Muscle of back (tissue), 11 donors: ENCODE data around the gene SCARF2. TPM values are rescaled to one million over a fixed set of nuclear protein-coding genes. Genes with fewer than 3 reads are reported as not detected.
"Not testable (repeated sequence)": the region's sequence is repeated elsewhere in the genome, so short reads cannot be mapped to it uniquely, and the experiment has no call there.

Source experiments
- DNase-seq, 3 donors: peaks; one replicate each; pipeline versions ENCODE4 v3.0.0 to v3.0.0-alpha.2; 2013
- polyA plus RNA-seq, 10 donors: library from polyadenylated mRNA; unstranded; fragments of 120-200 nt; gene quantifications; one replicate each; pipeline ENCODE4 v1.2.1, GENCODE V29; 2013; ENCODE audit not compliant: insufficient read length in 10 of 10

The SCARF2 gene
- polyA plus RNA-seq, 10 donors = 9.5 to 21.0 (median 14.5) TPM

DNA sequence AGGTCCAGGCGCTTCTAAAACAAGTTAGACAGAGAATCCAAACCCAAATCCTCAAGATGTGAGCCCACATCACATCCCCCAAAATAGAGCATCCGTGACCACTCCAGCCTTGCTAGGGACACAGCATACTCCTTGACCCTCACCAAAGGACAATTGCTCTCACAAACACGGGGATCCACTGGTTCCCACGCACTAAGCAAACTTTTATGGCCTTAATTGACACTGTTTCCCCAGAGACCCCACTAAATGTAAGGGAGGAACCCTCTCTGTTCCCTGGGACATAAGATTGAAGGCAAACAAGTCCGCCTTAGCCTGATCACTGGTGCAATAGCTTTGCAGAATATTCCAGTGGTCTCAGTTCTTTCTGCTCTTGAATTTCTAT is 23.6 kb downstream of the SCARF2 start:
- no peak for DNase-seq

DNA sequence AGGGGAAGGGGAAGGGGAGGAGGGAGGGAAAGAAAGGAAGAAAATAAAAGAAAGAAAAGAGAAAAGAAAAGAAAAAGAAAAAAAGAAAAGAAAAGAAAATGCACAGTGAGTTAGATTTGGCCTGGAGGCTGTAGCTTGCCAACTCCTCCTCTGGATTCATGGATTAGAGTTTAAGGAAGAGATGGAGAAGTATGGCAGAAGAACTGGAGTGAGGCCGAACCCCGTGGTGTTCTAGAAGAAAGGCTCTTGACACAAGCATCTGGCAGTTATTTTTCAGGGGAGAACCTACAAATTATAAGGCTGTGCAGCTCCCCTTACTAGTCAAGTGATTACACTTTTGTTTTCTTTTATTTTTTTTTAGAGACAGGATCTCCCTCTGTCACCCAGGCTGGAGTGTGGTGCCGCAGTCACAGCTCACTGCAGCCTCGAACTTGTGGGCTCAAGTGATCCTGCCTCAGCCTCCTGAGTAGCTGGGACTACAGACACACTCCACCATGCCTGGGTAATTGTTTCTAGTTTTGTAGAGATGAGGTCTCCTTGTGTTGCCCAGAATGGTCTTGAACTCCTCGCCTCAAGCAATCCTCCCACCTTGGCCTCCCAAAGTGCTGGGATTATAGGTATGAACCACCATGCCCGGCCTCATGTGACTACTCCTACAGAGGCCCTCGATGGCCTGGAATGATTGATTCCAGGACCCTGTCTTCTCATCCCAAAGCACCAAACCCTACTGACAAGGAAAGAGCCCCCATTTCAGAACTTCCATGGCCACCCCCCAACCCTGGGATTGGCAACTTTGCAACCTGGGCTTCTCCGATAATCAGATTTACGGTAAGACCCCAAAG is 24.2 kb downstream of the SCARF2 start:
- no peak for DNase-seq

DNA sequence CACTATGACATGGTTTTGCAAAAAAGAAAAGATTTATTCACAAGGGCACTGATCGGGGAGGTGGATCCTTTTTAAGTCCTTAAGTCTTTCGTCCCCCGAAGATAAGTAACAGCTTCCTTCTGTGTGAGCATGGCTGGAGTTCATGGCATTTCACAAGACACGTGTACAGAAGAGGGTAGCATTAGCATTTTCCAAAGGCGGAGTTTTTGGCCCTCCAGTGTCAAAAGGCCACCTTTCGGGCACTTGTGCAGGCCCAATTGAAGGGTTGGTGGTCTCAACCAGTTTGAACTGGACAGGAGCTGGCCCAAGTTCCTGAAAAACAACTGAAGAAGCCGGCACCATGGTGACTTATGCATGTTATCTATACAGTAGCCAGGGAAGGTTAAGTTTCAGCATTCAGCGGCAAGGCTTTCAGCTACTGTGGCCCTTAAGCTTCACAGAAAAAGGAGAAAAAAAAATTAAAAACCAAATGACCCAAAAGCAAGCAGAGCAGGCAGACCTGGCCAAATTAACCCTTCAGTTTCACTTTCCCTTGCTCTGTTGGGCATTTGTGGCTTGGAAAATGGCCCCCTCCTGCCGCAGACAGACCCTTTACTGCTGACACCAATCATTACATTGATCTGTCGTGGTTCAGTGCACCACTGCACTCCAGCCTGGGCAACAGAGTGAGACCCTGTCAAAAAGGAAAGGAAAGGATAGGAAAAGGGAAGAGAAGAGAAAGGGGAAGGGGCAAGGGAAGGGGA is 25.0 kb downstream of the SCARF2 start:
- DNase-seq = no peak

DNA sequence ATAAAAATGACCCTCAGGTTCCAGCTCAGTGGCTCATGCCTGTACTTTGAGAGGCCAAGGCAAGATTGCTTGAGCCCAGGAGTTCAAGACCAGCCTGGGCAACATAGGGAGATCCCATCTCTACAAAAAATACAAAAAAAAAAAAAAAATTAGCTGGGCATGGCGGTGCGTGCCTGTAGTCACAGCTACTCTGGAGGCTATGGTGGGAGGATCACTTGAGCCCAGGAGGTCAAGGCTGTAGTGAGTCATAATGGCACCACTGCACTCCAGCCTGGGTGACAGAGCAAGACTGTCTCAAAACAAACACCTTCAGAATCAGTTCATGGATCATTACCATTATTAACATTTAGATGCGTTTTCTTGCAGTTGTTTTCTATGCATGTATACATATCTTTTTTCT is 28.2 kb downstream of the SCARF2 start:
- DNase-seq = not testable (repeated sequence)

DNA sequence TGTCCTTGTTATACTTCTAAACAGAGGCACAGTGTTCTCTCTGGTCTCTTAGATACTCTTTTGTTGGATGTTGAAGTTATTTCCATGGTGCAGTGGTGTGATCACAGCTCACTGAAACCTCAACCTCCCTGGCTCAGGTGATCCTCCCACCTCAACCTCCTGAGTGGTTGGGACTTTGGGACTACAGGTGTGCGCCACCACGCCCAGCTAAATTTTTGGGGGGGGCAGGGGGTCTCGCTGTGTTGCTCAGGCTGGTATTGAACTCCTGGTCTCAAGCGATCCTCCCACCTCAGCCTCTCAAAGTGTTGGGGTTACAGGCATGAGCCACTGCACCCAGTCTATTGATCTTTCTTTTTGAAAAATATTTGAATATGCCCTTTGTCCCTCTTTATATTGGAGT is 28.7 kb downstream of the SCARF2 start:
- DNase-seq = no peak

DNA sequence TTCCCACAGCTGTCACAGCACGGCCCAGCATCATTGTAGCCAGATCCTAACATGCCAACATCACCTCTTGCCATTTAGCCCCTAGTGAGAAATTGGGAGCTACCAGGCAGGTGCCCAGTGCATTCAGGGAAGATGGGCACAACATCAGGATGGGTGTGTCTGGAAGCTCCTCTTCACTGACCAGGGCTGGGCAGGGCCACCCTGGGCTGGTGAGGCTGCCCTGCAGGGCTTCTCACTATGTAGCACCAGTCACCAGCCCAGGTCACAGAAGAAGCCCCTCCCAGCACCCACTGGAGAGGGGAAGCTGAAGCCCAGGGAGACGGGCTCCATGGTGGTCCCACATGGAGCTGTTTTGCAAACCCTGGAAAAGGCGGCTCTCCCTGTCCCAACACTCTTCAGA is 29.8 kb downstream of the SCARF2 start:
- DNase-seq = no peak

DNA sequence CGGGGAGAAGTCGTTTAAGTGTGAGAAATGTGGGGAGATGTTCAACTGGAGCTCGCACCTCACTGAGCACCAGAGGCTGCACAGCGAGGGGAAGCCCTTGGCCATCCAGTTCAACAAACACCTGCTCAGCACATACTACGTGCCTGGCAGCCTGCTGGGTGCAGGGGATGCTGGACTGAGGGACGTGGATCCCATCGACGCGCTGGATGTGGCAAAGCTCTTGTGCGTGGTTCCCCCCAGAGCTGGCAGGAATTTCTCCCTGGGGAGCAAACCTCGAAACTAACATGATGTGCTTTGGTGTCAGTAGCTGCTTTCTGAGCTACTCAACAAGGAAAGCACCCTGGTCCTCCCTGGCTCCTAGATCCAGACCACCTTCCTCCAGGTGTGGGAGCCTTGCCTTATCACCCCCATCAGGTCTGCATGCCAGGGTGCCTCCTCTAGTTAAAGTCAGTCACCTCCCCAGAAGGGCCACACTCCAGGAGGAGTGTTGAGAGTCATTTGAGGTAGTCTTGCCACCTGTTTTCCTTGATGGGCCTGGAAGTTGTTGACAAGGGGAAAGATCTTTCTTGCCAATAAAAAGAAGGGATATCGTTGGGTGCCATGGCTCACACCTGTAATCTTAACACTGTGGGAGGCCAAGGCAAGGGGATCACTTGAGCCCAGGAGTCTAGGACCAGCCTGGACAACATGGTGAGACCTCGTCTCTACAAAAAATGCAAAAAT is 30.8 kb downstream of the SCARF2 start:
- DNase-seq = no peak

DNA sequence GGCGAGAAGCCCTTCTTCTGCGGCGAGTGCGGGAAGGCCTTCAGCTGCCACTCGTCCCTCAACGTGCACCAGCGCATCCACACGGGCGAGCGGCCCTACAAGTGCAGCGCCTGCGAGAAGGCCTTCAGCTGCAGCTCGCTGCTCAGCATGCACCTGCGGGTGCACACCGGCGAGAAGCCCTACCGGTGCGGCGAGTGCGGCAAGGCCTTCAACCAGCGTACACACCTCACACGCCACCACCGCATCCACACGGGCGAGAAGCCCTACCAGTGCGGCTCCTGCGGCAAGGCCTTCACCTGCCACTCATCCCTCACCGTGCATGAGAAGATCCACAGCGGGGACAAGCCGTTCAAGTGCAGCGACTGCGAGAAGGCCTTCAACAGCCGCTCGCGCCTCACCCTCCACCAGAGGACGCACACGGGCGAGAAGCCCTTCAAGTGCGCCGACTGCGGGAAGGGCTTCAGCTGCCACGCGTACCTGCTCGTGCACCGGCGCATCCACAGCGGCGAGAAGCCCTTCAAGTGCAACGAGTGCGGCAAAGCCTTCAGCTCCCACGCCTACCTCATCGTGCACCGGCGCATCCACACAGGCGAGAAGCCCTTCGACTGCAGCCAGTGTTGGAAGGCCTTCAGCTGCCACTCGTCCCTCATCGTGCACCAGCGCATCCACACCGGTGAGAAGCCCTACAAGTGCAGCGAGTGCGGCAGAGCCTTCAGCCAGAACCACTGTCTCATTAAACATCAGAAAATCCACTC is 31.5 kb downstream of the SCARF2 start:
- no peak for DNase-seq

DNA sequence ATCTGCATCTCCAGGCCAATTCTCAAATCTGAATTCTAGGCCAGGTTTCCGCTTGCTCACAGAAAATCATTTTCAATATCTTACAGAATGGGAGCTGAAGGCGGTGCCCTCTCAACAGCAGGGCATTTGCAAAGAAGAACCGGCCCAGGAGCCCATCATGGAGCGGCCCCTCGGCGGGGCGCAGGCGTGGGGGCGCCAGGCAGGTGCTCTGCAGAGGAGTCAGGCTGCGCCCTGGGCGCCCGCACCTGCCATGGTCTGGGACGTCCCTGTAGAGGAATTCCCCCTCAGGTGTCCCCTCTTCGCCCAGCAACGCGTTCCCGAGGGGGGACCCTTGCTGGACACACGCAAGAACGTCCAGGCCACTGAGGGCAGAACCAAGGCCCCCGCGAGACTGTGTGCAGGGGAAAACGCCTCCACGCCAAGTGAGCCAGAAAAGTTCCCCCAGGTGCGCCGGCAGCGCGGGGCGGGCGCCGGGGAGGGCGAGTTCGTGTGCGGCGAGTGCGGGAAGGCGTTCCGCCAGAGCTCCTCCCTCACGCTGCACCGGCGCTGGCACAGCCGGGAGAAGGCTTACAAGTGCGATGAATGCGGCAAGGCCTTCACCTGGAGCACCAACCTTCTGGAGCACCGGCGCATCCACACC is 32.2 kb downstream of the SCARF2 start:
- DNase-seq = no peak

DNA sequence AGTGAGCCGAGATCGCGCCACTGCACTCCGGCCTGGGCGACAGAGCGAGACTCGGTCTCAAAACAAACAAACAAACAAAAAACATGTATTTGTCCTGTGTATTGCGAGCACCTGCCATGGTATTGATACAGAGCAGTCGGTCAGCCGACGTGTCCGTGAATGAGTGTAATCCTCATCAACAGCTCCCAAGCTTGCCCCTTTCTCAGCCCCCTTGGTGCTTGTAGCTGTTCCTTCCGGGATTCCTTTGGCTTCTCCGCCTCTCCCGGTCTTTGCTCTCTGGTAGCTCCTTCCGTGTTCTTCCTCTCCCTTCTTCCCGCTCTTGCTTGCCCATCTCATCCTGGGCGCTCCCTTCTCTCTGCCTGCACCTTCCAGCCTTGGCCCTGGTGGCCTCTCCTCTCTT is 32.7 kb downstream of the SCARF2 start:
- no peak for DNase-seq

DNA sequence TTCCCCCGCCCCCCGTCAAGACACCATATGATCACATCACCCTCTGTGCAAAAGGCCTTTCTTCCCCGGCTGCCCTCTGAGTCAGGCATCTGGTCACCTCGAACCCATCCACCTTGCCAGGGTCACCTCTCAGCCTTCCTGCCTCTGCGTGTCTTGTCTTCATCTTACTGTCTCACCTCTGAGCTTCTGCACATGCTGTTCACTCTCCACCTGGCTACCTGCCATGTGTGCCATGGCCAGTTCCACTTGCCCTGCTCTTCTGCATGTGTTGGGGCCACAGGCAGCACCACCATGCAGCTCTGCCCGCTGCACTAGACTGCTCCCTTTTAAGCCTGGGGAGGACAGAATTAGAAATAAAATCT is 33.9 kb downstream of the SCARF2 start:
- DNase-seq = no peak

DNA sequence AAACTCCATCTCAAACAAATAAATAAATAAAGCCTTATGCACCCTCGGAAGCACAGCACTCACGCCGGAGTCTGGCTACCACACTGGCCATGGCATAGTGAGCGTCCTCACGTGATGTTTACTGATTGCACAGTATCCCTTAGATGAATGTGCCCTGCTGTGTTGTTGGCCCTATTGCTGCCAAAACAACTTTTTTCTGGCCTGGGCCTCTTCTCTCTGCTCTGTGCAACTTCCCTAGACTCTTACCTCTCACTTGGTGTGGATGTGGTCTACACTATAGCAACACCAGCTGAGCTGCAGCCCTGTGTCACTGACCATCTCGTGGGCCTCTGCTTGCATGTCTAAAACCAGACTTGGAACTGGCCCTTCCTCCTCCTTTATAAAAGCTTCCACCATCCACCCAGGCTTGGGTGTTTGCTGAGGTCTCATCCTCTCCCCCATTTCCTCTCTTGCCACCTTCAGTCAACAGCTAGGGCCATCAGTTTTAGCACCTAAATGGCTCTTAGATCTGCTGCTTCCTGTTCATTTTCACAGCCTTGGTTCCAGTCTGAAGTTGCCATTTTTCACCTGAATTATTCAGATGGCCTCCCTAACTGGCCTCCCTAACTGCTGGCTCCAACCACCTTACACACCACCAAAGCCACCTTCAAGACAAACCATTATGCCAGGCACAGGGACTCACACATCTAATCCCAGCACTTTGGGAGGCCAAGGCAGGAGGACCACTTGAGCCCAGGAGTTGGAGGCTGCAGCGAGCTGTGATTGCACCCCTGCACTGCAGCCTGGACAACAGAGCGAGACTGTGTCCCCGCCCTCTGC is 34.5 kb downstream of the SCARF2 start:
- no peak for DNase-seq

DNA sequence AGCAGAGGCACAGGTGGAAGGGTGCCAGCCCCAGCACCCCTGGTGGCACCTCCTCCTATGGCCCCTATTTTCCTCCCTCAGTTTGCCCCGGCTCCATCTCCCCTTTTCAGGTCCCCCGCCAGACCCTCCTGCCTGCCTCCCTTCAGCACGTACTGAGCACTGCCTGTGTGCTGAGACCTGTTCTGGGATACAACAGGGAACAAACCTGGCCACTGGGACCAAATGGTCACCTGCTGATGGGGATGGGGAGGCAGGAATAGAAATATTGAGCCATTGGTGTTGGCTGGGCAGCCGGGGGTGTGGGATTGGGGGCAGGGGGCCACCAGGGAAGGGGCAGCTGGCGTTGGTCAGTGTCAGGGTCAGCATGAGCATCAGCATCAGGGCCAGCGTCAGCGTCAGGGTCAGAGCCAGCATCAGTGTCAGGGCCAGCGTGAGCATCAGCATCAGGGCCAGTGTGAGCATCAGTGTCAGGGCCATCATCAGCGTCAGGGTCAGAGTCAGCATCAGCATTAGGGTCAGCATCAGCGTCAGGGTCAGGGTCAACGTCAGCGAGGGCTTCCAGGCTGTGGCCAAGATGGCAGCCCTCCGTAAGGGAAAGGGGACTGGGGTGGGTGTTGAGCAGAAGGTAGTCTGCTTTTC is 36.1 kb downstream of the SCARF2 start:
- DNase-seq = no peak

DNA sequence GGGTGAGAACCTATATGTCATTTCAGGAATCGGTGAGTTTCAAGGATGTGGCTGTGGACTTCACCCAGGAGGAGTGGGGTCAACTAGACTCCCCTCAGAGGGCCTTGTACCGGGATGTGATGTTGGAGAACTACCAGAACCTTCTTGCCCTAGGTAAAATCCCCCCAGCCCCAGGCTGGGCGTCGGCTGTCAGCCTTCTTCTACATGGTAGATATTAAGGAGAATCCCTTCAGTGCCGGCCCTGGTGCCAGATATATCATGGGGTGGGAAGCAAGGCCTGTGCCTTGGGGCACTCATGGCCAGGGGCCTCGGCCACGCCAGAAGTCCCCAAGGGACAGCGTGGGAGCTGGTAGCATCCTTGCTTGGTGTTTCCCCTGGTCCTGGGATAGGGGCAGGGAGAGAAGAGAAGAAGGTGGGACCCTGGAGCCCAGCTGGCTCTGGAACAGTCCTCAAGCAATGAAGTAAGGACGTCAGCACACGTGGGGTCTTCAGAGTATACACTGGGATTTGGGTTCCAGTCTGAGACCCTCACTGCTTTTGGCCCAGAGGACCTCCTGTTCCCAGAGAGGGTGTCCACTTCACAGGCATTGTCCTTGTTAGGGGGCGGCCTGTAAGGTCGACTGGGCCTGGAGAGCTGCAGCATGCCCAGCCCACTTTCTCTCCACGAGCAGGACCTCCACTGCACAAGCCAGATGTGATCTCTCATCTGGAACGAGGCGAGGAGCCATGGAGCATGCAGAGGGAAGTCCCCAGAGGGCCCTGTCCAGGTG is 36.8 kb downstream of the SCARF2 start:
- no peak for DNase-seq

DNA sequence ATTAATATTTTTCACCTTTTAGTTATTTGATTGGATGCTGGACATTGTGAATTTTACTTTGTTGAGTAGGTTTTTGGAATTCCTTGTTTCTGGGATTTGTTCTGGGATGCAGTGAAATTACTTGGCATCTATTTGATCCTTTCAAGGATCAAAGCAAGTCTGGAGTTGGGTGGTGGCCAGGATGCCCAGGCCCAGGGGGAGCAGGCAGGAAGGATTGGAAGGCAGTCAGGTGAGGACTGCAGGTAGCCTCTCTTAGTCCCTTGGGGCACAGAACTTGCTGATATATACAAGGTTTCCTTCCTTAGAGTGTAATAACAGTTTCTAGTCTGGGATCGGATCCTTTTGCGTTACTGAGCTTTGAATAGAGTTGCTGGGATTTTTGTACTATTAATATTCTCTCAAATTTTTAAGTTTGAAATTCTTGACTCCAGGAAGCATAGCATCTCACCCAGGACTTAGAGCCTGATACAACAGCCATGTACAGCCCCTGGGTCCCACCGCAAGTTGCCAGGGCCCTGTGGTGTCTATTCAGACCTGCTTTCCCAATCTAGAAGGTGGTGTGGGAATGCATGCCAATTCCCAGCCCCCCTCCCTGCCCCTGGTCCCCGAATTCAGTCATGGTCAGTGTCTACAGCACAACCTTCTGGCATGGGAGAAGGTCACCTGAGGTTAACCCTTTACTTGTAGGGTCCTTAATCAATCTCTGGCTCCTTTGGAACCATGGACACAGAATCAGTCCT is 37.6 kb downstream of the SCARF2 start:
- no peak for DNase-seq

DNA sequence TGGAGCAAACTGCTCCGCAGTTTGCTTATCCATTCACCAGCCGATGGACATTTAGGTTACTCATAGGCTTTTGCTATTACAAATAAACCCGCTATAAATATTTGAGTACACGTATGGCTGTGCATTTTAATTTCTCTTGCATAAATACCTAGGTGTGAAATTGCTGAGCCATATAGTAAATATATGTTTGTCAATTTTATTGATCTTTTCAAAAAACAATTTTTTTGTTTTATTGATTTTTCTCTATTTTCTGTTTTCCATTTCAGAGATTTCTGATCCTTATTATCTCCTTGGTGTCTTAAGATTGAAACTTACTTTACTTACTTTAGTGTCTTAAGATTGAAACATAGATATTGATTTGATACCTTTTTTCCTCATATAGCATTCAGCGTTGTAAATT is 39.2 kb downstream of the SCARF2 start:
- DNase-seq = no peak

DNA sequence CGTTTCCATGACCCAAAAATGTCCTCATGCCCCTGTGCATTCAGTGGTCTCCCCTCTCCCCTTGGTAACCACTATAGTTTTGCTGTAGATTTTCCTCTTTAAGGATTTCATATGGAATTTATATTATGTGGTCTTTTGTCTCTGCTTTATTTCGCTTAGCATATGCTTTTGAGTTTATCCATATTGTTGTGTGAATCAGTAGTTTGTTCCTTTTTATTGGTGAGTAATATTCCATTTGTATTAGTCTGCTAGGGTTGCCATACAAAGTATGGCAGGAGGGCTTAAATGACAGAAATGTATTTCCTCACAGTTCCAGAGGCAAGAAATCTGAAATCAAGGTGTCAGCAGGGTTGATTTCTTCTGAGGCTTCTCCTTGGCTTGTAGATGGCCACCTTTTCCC is 40.1 kb downstream of the SCARF2 start:
- no peak for DNase-seq

DNA sequence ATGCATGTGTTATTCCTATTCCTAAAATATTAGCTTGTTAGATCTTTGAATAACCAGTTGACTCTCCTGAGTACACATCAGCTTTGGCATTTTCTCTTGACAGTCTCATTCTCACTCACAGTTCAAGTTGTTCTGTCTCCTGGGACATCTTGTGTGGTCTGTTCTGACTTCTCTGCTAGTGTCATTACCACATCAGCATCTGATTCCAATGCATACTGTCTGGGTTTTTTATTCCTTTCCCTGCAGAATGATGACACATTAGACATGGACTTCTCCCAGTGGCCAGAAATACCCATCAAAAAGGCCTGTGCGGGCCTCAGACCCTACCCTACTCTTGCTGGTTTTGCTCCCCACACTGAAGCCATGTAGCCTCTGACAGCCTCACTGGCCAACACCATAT is 41.0 kb downstream of the SCARF2 start:
- DNase-seq = peak in 1 of 3 donors; percentile 52

DNA sequence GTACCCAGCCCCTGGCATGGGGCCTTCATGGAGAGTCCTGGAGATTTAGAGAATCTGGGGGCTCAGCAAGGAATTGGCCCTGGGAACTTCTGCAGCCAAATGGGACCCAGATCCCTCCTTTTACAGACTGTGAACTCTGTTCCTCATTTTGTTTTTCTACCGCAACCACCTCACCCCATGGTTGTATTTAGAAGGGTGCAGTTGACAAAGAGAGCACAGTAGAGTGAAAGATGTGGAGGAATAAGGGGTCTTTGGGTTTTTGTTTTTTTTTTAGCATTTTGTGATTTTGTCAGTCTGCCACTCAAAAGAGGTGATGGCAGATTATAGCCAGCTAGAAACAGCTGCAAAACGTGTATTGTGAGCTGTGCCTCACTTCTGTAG is 41.7 kb downstream of the SCARF2 start:
- no peak for DNase-seq
